ENCODE data around the gene IER2.
"Not testable (repeated sequence)": the region's sequence is repeated elsewhere in the genome, so short reads cannot be mapped to it uniquely, and the experiment has no call there.

- TF ChIP-seq FOXM1 (IDR thresholded peaks at IDR 0.05; ENCODE audit: borderline replicate concordance); SUZ12 (IDR thresholded peaks at IDR 0.05); ZNF384 (IDR thresholded peaks at IDR 0.05); ELF4 (IDR thresholded peaks at IDR 0.05); L3MBTL2 (conservative IDR thresholded peaks at IDR 0.05): not testable (repeated sequence)
These were observed 51.9 kb downstream of the IER2 start for GRCh38 chr19:13202112-13202511.
